GM19099 (cell line): Measurements from ENCODE around the gene WDR44.

ENCODE experiments used
- POLR2A ChIP-seq: IDR thresholded peaks from 3 replicates; pipeline ENCODE4 v1.6.1; 2011; ENCODE audit warnings: low read depth; ENCODE audit not compliant: insufficient read length; ENCODE audit errors: extremely low read depth

Gene WDR44

DNA sequence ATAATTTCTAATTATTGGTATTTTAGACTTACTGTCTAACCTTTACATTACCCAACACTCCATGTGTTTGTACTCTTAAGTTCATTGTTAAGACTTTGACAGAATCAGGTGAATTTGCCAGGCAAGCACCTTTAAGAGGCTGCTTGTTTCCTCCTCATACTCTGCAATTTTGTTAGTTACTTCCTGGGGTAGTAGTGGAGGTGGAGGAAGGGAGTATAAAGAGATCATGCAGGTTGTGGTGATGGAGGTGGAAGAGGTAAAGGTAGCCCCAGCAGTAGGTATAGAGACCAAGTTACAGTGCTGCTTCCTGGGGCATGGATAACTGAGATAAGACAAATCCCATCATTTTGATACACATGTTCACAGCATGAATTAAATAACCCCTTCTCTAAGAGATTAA lies 6.7 kb downstream of the WDR44 start:
- no peak for TF ChIP-seq POLR2A

GRCh38 chrX:118353081-118353850 lies 7.4 kb downstream of the WDR44 start:
- no peak for TF ChIP-seq POLR2A

GRCh38 chrX:118355225-118355920 lies 9.5 kb downstream of the WDR44 start:
- TF ChIP-seq POLR2A, result no peak

DNA sequence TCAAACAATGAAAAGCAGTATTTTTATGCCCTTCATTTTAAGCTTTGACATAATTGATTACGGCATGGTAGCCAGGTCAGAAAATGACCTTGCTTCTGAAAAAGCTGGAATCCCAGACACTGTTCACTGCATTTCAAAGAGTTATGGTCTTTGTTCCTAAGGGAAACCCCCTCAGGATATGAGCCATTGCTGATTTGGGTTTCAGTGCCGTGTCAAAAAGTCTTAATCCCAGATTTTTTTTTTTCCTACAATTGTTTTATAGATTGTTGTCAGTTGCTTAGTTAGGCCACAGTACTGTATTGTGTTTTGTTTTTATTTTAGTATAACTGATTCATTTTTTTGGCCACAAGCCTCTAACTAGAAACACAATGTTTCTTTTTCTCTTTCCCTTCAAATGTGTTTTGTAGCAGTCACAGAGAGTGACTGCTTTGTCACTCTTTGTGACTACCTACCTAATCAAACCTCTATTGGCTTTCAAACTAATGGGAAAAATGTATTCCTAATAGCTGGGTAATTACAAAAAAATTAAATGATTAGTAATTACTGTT lies 10.3 kb downstream of the WDR44 start:
- no peak for TF ChIP-seq POLR2A

DNA sequence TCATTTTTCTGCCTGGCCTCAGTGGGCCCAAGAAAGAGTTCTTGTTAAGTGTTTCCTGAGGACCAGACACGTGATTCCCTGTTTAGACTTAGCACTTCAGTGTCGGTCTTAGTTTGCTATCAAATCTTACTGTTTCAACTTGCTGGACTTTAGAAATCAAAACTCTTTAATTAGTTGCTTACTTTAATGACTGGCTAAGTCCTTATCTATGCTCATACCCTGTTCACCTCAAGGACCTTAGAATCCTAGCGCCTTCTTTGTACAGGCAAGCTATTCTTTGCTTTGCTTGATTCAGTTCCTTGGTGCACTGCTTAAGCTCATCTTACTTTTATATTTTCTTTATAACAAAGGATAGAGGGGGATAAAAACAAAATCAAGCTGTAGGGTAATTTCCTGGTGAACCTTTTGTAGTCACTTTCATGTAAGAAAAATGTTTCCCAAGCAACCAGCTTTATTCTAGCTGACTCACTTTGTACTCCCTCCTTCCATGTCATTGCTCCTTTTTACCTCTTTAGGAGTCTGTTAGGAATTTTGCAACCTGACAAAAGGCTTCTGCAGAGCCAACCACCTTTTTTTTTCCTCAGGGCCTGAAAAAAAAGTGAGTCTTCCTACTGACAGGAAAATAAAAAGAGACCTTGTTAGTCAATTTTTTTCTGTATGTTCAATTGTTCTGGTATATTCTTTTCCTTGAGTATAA lies 14.7 kb downstream of the WDR44 start:
- no peak for TF ChIP-seq POLR2A

DNA sequence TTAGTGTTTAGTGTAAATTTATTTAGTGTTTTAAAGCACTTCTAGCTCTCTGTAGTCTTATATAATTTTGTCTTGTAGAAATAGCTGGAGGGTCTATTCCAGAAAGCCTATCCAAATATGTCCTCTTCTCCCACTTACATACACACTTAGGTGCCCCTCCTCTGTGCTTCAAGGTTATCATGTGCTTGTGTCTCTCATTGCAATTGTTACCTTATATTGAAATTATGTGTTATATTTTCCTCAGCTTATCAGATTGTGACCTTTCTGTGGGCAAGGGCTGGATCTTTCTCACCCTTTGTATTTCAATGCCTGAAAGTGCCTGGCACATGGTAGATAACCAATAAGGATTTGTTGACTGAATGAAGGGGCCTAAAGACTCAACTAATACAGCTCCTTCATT lies 18.4 kb downstream of the WDR44 start:
- TF ChIP-seq POLR2A, result no peak

- TF ChIP-seq POLR2A, result no peak
Measured at GRCh38 chrX:118367338-118367737, 21.4 kb downstream of the WDR44 start.

- TF ChIP-seq POLR2A, result no peak
Measured at GRCh38 chrX:118368398-118368797, 22.5 kb downstream of the WDR44 start.

DNA sequence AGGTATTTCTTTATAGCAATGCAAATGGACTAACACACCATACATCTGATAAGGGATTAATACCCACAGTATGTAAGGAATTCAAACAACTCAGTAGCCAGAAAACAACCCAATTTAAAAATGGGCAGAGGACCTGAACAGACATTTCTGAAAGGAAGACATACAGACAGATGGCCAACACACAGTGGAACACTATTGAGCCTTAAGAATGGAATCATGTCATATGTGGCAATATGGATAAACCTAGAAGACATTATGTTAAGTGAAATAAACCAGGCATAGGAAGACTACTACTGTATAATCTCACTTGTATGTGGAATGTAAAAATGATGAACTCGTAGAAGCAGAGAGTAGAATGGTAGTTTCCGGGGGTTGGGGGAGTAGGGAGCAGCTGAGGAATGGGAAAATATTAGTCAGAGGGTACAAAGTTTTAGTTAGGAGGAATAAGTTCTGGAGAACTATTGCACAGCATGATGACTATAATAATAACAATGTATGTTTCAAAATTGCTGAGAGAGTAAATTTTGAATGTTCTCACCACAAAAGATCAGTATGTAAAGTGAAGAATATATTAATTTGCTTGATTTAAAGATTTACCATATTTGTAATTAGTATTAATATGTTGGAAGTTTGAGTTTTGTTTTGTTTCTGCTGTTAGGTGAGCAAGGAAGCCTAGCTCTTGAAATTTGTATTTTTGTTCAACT lies 25.2 kb downstream of the WDR44 start:
- TF ChIP-seq POLR2A, result no peak

- no peak for TF ChIP-seq POLR2A
Measured at GRCh38 chrX:118373538-118373937, 27.6 kb downstream of the WDR44 start.

- TF ChIP-seq POLR2A, result no peak
Measured at GRCh38 chrX:118383120-118383519, 37.2 kb downstream of the WDR44 start.

DNA sequence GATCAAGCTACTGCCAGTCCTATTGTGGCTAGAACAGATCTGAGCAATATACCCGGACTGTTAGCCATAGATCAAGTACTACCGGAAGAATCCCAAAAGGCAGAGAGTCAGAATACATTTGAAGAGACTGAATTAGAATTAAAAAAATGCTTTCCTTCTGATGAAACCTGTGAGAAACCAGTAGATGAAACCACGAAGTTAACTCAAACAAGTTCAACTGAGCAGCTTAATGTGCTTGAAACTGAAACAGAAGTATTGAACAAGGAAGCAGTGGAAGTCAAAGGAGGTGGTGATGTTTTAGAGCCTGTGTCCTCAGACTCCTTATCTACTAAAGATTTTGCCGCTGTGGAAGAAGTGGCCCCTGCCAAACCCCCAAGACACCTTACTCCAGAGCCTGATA lies 46.8 kb downstream of the WDR44 start:
- no peak for TF ChIP-seq POLR2A

DNA sequence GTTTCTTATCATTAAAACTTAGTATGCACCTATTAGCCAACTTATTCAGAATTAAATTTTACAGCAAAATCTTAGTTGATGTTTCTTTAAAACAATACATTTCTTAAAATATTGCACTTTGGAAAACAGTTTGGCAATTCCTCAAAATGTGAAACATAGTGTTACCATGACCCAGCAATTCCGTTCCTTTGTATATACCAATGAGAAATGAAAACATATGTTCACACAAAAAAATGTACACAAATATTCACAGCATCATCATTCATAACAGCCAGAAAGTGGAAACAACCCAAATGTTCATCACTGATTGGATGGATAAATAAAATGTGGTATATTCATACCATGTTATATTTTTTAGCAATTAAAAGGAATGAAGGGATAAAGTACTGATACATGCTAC lies 50.2 kb downstream of the WDR44 start:
- TF ChIP-seq POLR2A, result no peak

GRCh38 chrX:118418811-118419251 lies 72.9 kb downstream of the WDR44 start:
- TF ChIP-seq POLR2A, result no peak

- TF ChIP-seq POLR2A, result no peak
Measured at GRCh38 chrX:118420462-118420861, 74.6 kb downstream of the WDR44 start.

- TF ChIP-seq POLR2A, result no peak
Measured at GRCh38 chrX:118423558-118423957, 77.7 kb downstream of the WDR44 start.

- TF ChIP-seq POLR2A, result no peak
Measured at GRCh38 chrX:118432799-118433198, 86.9 kb downstream of the WDR44 start.
